ENCODE data around the gene SPATA31D1.

GRCh38 chr9:81999806-82000205 lies 11.2 kb downstream of the SPATA31D1 start:
- no peak for TF ChIP-seq CTCF (IDR thresholded peaks at IDR 0.05; ENCODE audit: low read depth, low read length, missing input control)
- TF ChIP-seq FOXA1 (IDR thresholded peaks at IDR 0.05), result no peak
- TF ChIP-seq MAX (IDR thresholded peaks at IDR 0.05), result no peak
- TF ChIP-seq REST (IDR thresholded peaks at IDR 0.05), result no peak
- no peak for TF ChIP-seq JUND (IDR thresholded peaks at IDR 0.05)
- no peak for TF ChIP-seq TAF1 (conservative IDR thresholded peaks at IDR 0.05)
- no peak for TF ChIP-seq RAD21 (IDR thresholded peaks at IDR 0.05)
- no peak for TF ChIP-seq EGR1 (IDR thresholded peaks at IDR 0.05; ENCODE audit: low read depth in 2 of 2)
